VCaP (cell line): Measurements from ENCODE around the gene CPEB2.

Source experiments
- H3K27ac ChIP-seq: fragments of 450-650 bp; 2 replicates; pipeline ENCODE4 v1.5.1; 2017
- TF ChIP-seq, protein P1 (sequence below): fragments of 450-650 bp; conservative IDR thresholded peaks from 2 replicates; pipeline ENCODE4 v1.5.1; 2017; ENCODE audit warnings: mild to moderate bottlenecking, moderate library complexity

CPEB2 gene

DNA sequence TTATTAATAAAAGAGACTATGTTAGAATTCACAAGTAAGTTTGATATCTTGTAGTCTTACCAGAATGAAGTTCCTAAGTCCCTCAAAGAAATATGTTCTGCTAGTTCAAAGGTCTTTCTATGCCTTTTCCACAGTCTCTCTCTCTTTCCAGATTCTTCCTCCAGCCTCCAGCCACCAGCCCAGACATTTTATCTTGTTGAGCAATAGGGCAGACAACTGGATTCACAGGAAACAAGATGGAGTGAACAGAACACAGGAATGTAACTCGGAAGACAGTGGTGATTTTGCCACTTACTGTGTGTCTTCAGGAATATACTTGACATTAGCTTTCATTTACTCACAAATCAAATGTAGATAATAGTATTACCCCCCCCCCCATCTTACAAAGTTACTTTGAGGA is 17.1 kb upstream of the CPEB2 start:
- no peak overlapping the region for H3K27ac ChIP-seq
- TF ChIP-seq, protein P1, sequence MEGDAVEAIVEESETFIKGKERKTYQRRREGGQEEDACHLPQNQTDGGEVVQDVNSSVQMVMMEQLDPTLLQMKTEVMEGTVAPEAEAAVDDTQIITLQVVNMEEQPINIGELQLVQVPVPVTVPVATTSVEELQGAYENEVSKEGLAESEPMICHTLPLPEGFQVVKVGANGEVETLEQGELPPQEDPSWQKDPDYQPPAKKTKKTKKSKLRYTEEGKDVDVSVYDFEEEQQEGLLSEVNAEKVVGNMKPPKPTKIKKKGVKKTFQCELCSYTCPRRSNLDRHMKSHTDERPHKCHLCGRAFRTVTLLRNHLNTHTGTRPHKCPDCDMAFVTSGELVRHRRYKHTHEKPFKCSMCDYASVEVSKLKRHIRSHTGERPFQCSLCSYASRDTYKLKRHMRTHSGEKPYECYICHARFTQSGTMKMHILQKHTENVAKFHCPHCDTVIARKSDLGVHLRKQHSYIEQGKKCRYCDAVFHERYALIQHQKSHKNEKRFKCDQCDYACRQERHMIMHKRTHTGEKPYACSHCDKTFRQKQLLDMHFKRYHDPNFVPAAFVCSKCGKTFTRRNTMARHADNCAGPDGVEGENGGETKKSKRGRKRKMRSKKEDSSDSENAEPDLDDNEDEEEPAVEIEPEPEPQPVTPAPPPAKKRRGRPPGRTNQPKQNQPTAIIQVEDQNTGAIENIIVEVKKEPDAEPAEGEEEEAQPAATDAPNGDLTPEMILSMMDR = no peak

DNA sequence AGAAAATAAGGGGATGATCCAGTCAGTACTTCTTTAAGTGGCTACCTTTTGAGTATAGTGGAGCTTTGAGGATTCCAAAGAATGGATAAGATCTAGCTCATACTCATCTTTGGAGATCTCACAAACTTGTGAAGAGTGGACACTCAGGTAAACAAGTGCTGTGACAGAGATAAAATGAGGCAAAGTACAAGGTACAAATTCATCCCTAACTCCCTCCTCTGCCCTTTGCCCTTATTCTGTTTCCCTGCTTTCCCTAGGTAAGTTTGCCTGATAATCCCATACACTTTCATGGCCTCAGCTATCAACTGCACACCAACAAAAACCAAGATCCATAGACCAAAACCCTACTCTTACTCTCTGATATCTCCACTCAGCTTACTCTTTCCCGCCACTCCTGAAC is 16.4 kb upstream of the CPEB2 start:
- no peak overlapping the region for H3K27ac ChIP-seq
- TF ChIP-seq, protein P1 = no peak

DNA sequence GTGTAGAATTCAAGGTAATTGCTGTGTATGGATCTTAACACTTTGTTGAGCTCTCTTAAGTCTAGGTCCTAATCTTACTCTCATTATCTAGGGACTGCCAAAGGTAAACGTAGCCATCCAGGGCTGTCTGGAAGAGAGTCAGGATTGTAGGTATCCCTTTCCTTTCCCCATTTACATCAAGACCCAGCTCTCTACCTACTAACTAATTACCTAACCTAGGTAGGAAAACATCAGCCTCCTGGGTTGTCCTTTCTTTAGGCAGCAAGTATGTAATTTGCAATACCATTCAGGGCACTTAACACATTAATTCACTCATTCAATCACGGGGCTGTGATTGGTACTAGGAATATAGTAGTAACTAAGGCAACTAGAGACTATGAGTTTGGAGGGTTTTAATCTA is 15.2 kb upstream of the CPEB2 start:
- H3K27ac ChIP-seq = no peak overlapping the region
- TF ChIP-seq, protein P1 = no peak

DNA sequence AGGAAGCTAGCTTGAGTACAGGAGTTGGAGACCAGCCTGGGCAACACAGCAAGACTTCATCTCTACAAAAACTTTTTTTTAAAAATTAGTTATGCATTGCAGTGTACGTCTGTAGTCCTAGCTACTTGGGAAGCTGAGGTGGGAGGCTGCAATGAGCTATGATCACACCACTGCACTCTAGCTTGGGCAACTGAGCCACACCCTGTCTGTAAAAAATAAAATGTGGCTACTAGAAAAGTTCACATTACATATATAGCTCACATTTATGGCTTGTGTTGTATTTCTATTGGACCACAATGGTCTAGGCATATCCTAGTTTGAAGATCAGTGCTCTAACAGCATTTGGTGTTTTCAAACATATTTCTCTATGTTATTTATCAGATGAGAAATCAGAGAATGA is 11.8 kb upstream of the CPEB2 start:
- H3K27ac ChIP-seq = no peak overlapping the region
- TF ChIP-seq, protein P1 = no peak

DNA sequence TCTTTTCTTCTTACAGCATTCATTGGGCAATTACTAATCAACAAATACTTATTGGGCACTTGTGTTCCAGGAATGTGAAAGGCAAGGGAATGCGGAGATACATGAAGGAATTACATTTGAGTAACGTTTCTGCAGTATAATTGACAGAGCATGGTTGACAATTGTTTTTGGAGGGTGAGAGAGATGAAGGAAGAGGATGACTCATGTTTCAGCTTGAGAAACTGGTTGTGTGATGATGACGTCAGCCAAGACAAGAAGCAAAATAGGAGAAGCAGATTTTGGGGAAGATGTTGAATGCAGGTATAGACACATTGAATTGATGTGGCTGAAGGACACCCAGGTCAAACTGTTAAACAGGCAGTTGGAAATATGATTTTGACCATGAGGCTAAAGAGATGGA is 8.0 kb upstream of the CPEB2 start:
- TF ChIP-seq, protein P1 = no peak
- H3K27ac ChIP-seq = no peak overlapping the region

DNA sequence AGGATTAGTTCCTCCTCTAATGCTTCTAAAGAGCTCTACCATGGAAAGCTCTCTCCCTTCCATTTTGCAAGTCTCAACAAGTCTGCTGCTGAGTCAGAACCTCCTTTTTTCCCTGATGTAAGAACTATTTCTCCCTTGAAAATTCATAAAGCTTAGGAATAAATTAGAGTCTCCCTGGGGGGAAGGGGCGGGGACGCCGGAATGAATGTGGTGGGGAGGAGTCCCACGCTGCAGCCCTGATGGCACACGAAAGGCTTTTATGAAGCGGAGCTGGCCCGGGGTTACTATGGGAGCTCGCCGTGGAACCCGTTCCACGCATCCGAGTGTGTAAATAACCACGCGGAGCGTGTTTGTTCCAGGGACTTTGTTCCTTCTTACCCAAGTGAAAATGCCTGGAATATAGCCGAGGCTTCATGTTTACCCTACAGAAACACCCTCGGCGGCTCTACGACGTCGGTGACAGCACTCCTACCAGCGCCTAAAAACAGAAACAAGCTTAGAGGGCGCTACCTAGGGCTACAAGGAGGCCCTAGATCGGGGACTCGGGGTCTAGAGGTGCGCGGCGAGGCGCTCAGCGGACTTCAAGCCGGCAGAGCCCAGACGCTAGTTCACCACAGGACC is 923 bp upstream of the CPEB2 start:
- H3K27ac ChIP-seq = peak overlapping the region; percentile 90

DNA sequence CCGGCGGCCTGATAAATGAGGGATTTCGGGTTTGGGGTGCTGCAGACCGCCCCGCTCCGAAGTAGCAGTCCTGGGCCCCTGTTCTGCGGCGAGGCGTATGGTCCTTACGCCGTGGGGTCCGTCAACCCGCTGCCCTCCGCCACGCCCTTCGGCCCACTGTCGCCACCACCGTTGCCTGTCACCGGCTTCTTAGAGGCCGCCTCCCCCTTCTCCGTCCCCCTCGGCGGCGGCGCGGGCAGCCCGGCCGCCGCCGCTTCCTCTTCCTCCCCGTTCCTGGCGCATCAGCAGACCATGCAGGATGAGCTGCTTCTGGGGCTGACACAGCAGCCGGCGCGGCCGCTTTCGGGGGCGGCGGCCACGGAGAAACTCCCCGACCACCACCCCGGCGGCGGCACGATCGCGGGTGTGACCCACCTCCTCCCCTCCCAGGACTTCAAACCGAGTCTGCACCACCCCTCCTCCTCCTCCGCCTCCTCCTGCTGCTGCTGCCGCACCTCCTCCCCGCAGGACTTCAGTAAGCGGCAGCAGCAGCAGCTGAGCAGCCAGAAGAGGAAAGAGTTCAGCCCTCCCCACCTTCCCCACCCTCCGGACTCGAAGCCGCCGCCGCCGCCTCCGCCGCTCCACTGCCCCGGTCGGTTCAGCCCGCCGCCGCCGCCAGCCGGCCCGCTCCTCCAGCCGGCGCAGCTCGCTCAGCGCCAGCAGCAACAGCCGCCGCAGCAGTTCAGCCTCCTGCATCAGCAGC is 549 bp downstream of the CPEB2 start:
- peak overlapping the region; percentile 90 for H3K27ac ChIP-seq
- TF ChIP-seq, protein P1 = no peak

More for the DNA sequence above, 923 bp upstream of the CPEB2 start:
- TF ChIP-seq, protein P1 = no peak; the same call in 1 of the 2 replicates
